ENCODE measurements around the gene MYOZ3.

DNA sequence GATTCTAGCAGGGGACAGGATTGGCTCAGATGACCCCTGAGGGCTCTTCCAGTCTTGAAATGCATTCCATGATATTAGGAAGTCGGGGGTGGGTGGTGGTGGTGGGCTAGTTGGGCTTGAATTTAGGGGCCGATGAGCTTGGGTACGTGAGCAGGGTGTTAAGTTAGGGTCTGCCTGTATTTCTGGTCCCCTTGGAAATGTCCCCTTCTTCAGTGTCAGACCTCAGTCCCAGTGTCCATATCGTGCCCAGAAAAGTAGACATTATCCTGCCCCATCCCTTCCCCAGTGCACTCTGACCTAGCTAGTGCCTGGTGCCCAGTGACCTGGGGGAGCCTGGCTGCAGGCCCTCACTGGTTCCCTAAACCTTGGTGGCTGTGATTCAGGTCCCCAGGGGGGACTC lies 2.9 kb upstream of the MYOZ3 start:
- TF ChIP-seq, protein P1, sequence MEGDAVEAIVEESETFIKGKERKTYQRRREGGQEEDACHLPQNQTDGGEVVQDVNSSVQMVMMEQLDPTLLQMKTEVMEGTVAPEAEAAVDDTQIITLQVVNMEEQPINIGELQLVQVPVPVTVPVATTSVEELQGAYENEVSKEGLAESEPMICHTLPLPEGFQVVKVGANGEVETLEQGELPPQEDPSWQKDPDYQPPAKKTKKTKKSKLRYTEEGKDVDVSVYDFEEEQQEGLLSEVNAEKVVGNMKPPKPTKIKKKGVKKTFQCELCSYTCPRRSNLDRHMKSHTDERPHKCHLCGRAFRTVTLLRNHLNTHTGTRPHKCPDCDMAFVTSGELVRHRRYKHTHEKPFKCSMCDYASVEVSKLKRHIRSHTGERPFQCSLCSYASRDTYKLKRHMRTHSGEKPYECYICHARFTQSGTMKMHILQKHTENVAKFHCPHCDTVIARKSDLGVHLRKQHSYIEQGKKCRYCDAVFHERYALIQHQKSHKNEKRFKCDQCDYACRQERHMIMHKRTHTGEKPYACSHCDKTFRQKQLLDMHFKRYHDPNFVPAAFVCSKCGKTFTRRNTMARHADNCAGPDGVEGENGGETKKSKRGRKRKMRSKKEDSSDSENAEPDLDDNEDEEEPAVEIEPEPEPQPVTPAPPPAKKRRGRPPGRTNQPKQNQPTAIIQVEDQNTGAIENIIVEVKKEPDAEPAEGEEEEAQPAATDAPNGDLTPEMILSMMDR (conservative IDR thresholded peaks at IDR 0.05), result no peak
- no peak for TF ChIP-seq ZFX (IDR thresholded peaks at IDR 0.05)
